Loucy (cell line): ENCODE data around the gene WWOX.

ENCODE experiments used
- CTCF ChIP-seq: fragments of 200-600 bp; sonication (generic); conservative IDR thresholded peaks from 2 replicates; pipeline ENCODE4 v1.5.1; 2014; ENCODE audit warnings: mild to moderate bottlenecking, antibody characterized with exemption, low read length
- EZH2phosphoT487 ChIP-seq: fragments of 200-600 bp; IDR thresholded peaks from 2 replicates; pipeline ENCODE4 v1.6.1; 2018; ENCODE audit warnings: antibody characterized with exemption, mild to moderate bottlenecking, moderate library complexity, borderline replicate concordance

- peak; percentile 61 for TF ChIP-seq CTCF
- TF ChIP-seq EZH2phosphoT487 = no peak
These were observed 23.4 kb downstream of the WWOX start for GRCh38 chr16:78122774-78123315.
